Duodenal mucosa (tissue), 2 donors: ENCODE data around the gene VSIG10L2.

Experiments used
- H3K27ac ChIP-seq: one replicate; pipeline ENCODE4 v1.7.0; 2013; ENCODE audit warnings: low read depth, low read length
- H3K27me3 ChIP-seq, 2 donors: one replicate each; pipeline ENCODE4 v1.7.0; 2013; ENCODE audit warnings: low read length in 2 of 2, control low read depth in 1 of 2; ENCODE audit not compliant: insufficient read depth in 2 of 2, control insufficient read depth in 1 of 2
- H3K36me3 ChIP-seq, 2 donors: one replicate each; pipeline ENCODE4 v1.7.0; 2013; ENCODE audit warnings: low read length in 2 of 2, control low read depth in 1 of 2; ENCODE audit not compliant: insufficient read depth in 2 of 2, control insufficient read depth in 1 of 2
- H3K4me1 ChIP-seq, 2 donors: one replicate each; pipeline ENCODE4 v1.7.0; 2013; ENCODE audit warnings: low read length in 2 of 2, control low read depth in 1 of 2; ENCODE audit not compliant: insufficient read depth in 2 of 2, control insufficient read depth in 1 of 2
- H3K4me3 ChIP-seq, 2 donors: one replicate each; pipeline ENCODE4 v1.7.0; 2013; ENCODE audit warnings: low read length in 2 of 2, low read depth in 1 of 2
- H3K9ac ChIP-seq, 2 donors: one replicate each; pipeline ENCODE4 v1.7.0; 2013; ENCODE audit warnings: low read length in 2 of 2, low read depth in 1 of 2
- H3K9me3 ChIP-seq, 2 donors: one replicate each; pipeline ENCODE4 v1.7.0; 2013; ENCODE audit warnings: low read length in 2 of 2, control low read depth in 1 of 2; ENCODE audit not compliant: control insufficient read depth in 1 of 2

The VSIG10L2 gene

DNA sequence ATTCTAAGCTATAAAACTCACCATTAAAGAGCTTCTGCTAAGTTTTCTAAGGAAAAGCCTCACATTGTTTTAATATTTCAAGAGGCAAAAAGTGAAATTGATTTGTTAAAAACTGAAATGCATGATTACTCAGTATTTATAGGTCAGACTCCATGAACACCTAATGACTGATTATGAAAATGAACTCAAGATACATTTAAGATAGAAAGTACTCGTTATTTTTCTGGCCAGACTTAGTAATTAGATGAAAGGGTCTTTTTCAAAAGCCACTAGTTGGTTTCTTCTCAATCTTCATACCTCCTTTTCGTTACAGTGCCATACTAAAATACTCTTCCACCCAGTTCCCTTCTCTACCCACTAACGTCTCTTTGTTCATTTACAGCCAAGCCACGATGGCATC, 56.3 kb downstream of the VSIG10L2 start:
- H3K27ac ChIP-seq, result no peak overlapping the region
- H3K9me3 ChIP-seq, result no peaks in the 10 kb centered on the region
- H3K4me3 ChIP-seq, result no peak overlapping the region
- no peak overlapping the region for H3K9ac ChIP-seq
- H3K27me3 ChIP-seq, result no peaks in the 10 kb centered on the region
- no peaks in the 10 kb centered on the region for H3K36me3 ChIP-seq
- no peaks in the 10 kb centered on the region for H3K4me1 ChIP-seq
